ENCODE measurements around the gene CNTN5.

DNA sequence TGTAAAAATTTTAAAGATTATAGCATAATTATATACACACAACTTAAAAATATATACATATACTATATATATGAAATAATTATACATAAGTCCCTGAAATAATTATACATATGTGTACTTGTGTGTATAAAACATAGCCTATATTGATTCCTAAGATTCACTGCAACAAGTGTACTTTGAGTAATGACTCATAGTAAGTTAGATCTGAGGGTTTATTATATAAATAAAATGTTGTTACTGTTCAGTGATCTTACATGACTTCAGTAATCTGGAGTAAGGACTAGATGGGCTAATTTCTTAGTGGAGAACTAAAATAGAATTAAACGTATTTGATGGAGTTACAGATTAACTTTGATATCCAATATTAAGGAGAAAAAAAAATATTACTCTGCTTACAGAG is 350.5 kb downstream of the CNTN5 start:
- TF ChIP-seq, protein P1, sequence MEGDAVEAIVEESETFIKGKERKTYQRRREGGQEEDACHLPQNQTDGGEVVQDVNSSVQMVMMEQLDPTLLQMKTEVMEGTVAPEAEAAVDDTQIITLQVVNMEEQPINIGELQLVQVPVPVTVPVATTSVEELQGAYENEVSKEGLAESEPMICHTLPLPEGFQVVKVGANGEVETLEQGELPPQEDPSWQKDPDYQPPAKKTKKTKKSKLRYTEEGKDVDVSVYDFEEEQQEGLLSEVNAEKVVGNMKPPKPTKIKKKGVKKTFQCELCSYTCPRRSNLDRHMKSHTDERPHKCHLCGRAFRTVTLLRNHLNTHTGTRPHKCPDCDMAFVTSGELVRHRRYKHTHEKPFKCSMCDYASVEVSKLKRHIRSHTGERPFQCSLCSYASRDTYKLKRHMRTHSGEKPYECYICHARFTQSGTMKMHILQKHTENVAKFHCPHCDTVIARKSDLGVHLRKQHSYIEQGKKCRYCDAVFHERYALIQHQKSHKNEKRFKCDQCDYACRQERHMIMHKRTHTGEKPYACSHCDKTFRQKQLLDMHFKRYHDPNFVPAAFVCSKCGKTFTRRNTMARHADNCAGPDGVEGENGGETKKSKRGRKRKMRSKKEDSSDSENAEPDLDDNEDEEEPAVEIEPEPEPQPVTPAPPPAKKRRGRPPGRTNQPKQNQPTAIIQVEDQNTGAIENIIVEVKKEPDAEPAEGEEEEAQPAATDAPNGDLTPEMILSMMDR (IDR thresholded peaks at IDR 0.05): no peak
- no peak for TF ChIP-seq POLR2A (IDR thresholded peaks at IDR 0.05)

Data from lower leg skin (tissue), 3 donors.